Urothelium cell line (cell line): ENCODE measurements around the gene NR1D2.

ENCODE experiments used
- DNase-seq: peaks from one replicate; pipeline ENCODE4 v3.0.0; 2011; ENCODE audit warnings: low spot score, mixed read lengths
- FAIRE-seq: peaks from 2 replicates; lab custom pipeline; 2011; peaks lifted over from hg19 to GRCh38; lab: Jason Lieb, UNC

The NR1D2 gene

GRCh38 chr3:23928524-23928923, 16.6 kb upstream of the NR1D2 start:
- DNase-seq (peak; percentile 18), FAIRE-seq (no peak)

DNA sequence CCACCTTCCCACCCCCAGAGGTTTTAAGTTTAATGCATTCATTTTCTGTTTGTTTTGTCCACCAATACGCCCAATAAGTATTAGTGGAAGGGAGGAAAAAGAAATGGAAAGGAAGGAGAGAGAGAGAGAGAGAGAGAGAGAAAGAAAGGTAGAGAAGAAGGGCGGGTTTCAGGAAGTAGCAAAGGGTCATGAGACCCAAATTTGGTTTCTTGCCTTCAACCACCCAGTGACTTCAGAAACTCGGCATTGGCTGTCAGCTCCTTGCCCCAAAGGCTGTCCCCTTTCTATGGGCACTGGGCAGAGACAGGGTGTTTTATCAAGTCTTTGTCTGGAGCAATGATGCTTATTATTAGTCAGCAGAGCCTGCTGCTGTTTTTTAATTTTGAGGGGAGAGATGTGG, 13.5 kb upstream of the NR1D2 start:
- DNase-seq (no peak), FAIRE-seq (no peak)

GRCh38 chr3:23932571-23932970, 12.5 kb upstream of the NR1D2 start:
- DNase-seq (no peak), FAIRE-seq (no peak)

GRCh38 chr3:23934253-23934652, 10.8 kb upstream of the NR1D2 start:
- DNase-seq: no peak
- FAIRE-seq: no peak

- FAIRE-seq (no peak), DNase-seq (no peak)
These were observed 7.8 kb upstream of the NR1D2 start for GRCh38 chr3:23937296-23937695.

DNA sequence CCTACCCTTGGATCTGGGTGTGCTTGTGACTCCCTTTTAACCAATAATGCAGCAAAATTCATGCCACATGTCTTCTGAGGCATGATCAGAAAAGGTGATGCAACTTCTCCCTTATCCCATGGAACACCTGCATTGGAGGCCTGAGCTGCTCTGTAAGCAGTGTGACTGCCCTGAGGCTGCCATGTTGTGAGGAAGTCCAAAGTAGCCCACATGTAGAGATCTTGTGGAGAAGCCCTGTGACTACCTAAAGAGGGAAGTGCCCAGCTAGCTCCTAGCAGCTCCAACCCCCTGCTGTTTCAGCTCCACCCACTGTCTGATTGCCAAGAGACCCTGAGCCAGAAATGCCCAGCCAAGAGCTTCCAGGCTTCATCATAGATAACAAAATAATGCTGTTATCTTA, 6.4 kb upstream of the NR1D2 start:
- DNase-seq: no peak
- FAIRE-seq: no peak

DNA sequence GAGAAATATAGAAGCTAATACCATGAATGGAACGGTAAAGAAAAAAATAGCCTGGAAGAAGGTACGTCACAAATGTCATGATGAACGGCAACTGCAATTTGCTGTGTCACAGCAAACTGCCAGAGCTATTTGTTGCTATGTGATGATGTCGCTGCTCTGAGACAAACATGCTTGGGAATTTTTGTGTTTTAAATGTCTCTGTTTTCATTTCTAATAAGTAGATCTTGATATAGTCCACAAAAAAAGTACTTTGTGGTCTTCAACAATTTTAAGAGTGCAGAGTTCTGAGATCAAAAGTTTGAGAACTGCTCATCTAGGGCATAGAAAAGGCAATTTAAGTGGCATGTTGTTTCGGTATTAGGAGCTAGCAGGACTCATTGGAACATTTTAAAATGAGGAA, 4.3 kb upstream of the NR1D2 start:
- no peak for DNase-seq

GRCh38 chr3:23941440-23941839, 3.6 kb upstream of the NR1D2 start:
- FAIRE-seq (no peak), DNase-seq (no peak)

More for the DNA sequence above, 4.3 kb upstream of the NR1D2 start:
- no peak for FAIRE-seq

DNA sequence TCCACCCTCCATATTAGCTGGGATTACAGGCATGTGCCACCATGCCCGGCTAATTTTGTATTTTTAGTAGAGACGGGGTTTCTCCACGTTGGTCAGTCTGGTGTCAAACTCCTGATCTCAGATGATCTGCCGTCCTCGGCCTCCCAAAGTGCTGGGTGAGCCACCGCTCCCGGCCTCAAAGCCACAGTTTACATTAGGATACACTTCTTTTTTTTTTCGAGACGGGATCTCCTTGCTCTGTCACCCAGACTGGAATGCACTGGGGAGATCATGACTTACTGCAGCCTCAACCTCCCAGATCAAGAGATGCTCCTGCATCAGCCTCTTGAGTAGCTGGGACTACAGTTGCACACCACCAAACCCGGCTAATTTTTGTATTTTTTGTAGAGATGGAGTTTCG, 2.5 kb upstream of the NR1D2 start:
- no peak for DNase-seq
- no peak for FAIRE-seq

- FAIRE-seq (no peak), DNase-seq (peak; percentile 11)
These were observed 891 bp upstream of the NR1D2 start for GRCh38 chr3:23944007-23944783.

DNA sequence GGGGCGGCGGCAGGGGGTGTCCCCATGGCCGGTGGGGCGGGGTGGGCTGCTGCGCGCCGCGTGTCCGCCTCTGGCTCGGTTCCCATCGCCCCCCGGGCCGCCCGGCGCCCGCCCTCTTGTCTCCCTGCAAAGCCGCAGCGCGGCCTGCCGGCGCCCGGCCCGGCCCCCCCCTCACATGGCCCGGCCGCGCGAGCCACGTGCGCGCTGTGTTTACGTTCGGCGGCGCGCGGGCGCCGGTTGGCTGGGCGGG, 502 bp downstream of the NR1D2 start:
- no peak for FAIRE-seq
- DNase-seq: no peak

GRCh38 chr3:23945913-23946687, 1.0 kb downstream of the NR1D2 start:
- DNase-seq (peak; percentile 97), FAIRE-seq (peak; percentile 91)

GRCh38 chr3:23948761-23949160, 3.7 kb downstream of the NR1D2 start:
- FAIRE-seq: no peak
- no peak for DNase-seq

GRCh38 chr3:23949784-23950183, 4.7 kb downstream of the NR1D2 start:
- no peak for FAIRE-seq

DNA sequence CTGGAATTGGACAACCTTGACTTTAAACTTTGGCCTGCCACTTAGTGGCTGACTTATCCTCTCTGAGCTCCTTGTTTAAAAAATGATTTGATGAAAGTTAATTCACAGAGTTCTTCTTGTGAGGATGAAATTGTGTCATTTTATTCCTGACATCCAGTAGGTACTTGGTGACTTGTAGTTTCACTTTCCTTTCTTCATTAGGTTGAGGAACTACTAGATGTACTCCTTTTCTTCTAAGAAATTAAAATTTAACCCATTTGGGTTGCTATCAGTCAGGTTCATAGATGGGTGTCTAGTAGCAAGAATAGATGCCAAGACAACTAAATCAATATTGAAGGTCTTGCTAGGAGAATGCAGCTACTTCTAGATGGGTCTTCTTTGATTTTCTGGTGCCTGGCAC, 5.2 kb downstream of the NR1D2 start:
- FAIRE-seq: no peak

More at GRCh38 chr3:23949784-23950183, 4.7 kb downstream of the NR1D2 start:
- no peak for DNase-seq

DNA sequence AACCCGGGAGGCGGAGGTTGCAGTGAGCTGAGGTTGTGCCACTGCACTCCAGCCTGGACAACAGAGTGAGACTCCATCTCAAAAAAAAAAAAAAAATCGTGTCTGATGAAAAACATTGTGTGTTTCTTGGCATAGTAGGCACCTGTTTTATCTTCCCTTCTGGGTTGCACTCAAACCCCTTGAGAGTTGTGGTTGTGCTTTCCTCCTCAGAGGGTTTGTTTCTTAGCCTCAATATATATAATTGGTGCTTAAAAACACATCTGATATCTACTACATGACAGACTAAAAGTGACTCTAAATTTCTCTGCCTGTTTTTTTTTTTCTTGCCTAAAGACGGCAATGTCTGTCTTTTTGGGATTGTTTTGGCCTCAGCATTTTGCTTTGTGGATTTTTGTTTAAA, 7.6 kb downstream of the NR1D2 start:
- no peak for FAIRE-seq
- DNase-seq: no peak

More for the DNA sequence above, 5.2 kb downstream of the NR1D2 start:
- DNase-seq: no peak

GRCh38 chr3:23953523-23953922, 8.4 kb downstream of the NR1D2 start:
- DNase-seq (no peak), FAIRE-seq (no peak)

- DNase-seq: no peak
- no peak for FAIRE-seq
These were observed 9.1 kb downstream of the NR1D2 start for GRCh38 chr3:23954144-23954543.

- FAIRE-seq (no peak), DNase-seq (no peak)
These were observed 11.6 kb downstream of the NR1D2 start for GRCh38 chr3:23956701-23957100.

DNA sequence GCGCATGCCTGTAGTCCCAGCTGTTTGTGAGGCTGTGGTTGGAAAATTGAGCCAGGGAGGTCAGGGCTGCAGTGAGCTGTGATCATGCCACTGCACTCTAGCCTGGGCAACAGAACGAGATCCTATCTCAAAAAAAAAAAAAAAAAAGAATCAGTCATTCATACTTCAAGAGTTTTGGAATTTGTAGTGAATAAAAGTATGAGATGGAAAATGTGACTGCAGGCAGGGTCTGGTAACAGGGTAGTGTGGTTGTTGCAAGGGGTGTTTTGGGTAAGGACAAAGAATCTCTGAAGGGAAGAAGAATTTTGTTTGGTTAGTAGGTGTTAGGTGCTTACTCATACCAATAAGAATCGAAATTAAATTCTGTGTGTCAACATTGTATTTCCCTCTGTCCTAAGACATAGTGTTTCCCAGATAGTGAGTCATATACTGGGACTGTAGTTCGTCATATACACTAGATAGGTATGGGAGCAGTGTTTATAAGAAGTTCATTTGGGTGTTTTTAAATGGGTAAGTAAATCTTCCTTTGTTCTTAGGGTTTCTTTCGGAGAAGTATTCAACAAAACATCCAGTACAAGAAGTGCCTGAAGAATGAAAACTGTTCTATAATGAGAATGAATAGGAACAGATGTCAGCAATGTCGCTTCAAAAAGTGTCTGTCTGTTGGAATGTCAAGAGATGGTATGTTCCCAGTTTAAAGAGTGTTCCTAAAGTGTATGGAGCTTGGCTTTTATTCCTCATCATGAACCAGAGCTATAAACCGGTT, 14.2 kb downstream of the NR1D2 start:
- DNase-seq: peak; percentile 57
- FAIRE-seq: no peak

- FAIRE-seq (no peak), DNase-seq (no peak)
These were observed 15.6 kb downstream of the NR1D2 start for GRCh38 chr3:23960649-23961048.

- FAIRE-seq: no peak
These were observed 16.0 kb downstream of the NR1D2 start for GRCh38 chr3:23961066-23961465.

More at GRCh38 chr3:23961066-23961465, 16.0 kb downstream of the NR1D2 start:
- no peak for DNase-seq
